Epithelial cell of umbilical artery (primary cell): ENCODE results near the gene VCAN. TPM values are rescaled to one million over a fixed set of nuclear protein-coding genes. Genes with fewer than 3 reads are reported as not detected.

Source experiments
- total RNA-seq: library from RNA; depleted of rRNA; stranded (reverse); fragments of >200 nt; gene quantifications from 2 replicates; pipeline ENCODE4 v1.2.3, GENCODE V29; 2014

Gene VCAN
- total RNA-seq = 5.2 and 14.1 TPM in 2 replicates

DNA sequence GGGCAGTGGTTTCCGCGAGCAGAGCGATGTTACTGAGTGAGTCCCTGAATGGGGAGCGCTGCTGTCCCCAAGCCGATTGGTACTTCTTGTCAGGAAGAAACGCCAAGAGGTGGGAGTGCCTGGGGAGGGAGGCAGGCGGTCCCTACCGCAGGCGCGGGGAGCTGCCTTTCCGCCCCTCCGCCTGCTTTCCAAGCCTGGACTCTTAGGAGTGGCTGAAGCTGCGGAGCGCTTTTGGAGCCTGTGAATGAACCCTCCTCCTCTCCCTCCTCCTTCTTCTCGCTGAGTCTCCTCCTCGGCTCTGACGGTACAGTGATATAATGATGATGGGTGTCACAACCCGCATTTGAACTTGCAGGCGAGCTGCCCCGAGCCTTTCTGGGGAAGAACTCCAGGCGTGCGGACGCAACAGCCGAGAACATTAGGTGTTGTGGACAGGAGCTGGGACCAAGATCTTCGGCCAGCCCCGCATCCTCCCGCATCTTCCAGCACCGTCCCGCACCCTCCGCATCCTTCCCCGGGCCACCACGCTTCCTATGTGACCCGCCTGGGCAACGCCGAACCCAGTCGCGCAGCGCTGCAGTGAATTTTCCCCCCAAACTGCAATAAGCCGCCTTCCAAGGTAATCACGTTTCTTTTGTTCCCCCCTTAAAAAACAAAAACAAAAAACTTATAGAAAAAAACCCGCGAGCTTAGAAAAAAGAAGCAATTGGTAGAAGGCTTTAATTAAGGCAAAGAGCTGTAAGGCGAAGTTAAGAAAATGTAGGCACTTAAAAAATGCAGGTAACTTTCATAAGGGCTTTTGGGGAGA, at the start of gene VCAN:
VCAN (plus strand) TSS at position 340 of the 808 bp plus-strand sequence. CDS start 11,775 bp downstream, outside the sequence.

Other genes starting within 250 kb of the VCAN start
- gene HAPLN1, start 249.1 kb downstream of the VCAN start, total RNA-seq = under 0.01 and 4.7 TPM in 2 replicates